HUDEP-2 (cell line): ENCODE data around the gene SHISA9.
"Not testable (repeated sequence)": the region's sequence is repeated elsewhere in the genome, so short reads cannot be mapped to it uniquely, and the experiment has no call there.

Source experiments
- DNase-seq, 76 experiments: peaks; one replicate each; lab custom pipeline; 2025; ENCODE audit not compliant: unreplicated experiment in 76 of 76; lab: John Stamatoyannopoulos, UW

The SHISA9 gene

GRCh38 chr16:12899529-12900143 lies 1.8 kb upstream of the SHISA9 start:
- no peak for DNase-seq

- DNase-seq: no peak
These were observed 1.2 kb upstream of the SHISA9 start for GRCh38 chr16:12900156-12900555.

- no peak for DNase-seq
These were observed 697 bp upstream of the SHISA9 start for GRCh38 chr16:12900599-12901203.

- DNase-seq: no peak
These were observed 198 bp upstream of the SHISA9 start for GRCh38 chr16:12901204-12901596.

GRCh38 chr16:12902511-12903372 lies 1.3 kb downstream of the SHISA9 start:
- DNase-seq: no peak

GRCh38 chr16:12903407-12904328 lies 2.3 kb downstream of the SHISA9 start:
- DNase-seq: no peak

- no peak for DNase-seq
These were observed 2.9 kb downstream of the SHISA9 start for GRCh38 chr16:12904329-12904671.

GRCh38 chr16:12906271-12906670 lies 4.9 kb downstream of the SHISA9 start:
- no peak for DNase-seq

GRCh38 chr16:12906765-12907516 lies 5.5 kb downstream of the SHISA9 start:
- no peak for DNase-seq

GRCh38 chr16:12907670-12908233 lies 6.4 kb downstream of the SHISA9 start:
- peak in 4 of 76 experiments; percentile 1 to 4 (median 2) for DNase-seq

GRCh38 chr16:12917246-12917645 lies 15.8 kb downstream of the SHISA9 start:
- no peak for DNase-seq

- DNase-seq: no peak
These were observed 16.3 kb downstream of the SHISA9 start for GRCh38 chr16:12917653-12918052.

GRCh38 chr16:12920739-12921138 lies 19.3 kb downstream of the SHISA9 start:
- no peak for DNase-seq

GRCh38 chr16:12923640-12924039 lies 22.2 kb downstream of the SHISA9 start:
- not testable (repeated sequence) for DNase-seq

GRCh38 chr16:12925026-12925800 lies 23.8 kb downstream of the SHISA9 start:
- no peak for DNase-seq

GRCh38 chr16:12927591-12927990 lies 26.2 kb downstream of the SHISA9 start:
- no peak for DNase-seq

GRCh38 chr16:12930881-12931280 lies 29.5 kb downstream of the SHISA9 start:
- DNase-seq: no peak

GRCh38 chr16:12936391-12936790 lies 35.0 kb downstream of the SHISA9 start:
- no peak for DNase-seq

- DNase-seq: no peak
These were observed 40.5 kb downstream of the SHISA9 start for GRCh38 chr16:12941896-12942295.
